ENCODE measurements around the gene TPST2. TPM values are rescaled to one million over a fixed set of nuclear protein-coding genes. Genes with fewer than 3 reads are reported as not detected.

Gene TPST2
- total RNA-seq, 1 donor from 2014 or later = 28.5 TPM

- Histone ChIP-seq H3K4me1 (peaks cover 57% of the 10 kb centered on the region), H3K27ac (replicated peaks) (no peak overlapping the region), H3K36me3 (peaks cover 9% of the 10 kb centered on the region), H3K27me3 (ENCODE audit: low read depth) (no peaks in the 10 kb centered on the region), H3K4me3 (no peak overlapping the region), H3K9me3 (replicated peaks) (no peaks in the 10 kb centered on the region)
- intact Hi-C loops (cut with micrococcal nuclease) = no loop called here
- DNase-seq = no peak
- no peak for TF ChIP-seq CTCF (IDR thresholded peaks at IDR 0.05; ENCODE audit: borderline replicate concordance)
These were observed 24.0 kb downstream of the TPST2 start for GRCh38 chr22:26565889-26566288.

- Histone ChIP-seq H3K4me3 (no peak overlapping the region), H3K36me3 (peaks cover 9% of the 10 kb centered on the region), H3K9me3 (replicated peaks) (no peaks in the 10 kb centered on the region), H3K4me1 (peaks cover 51% of the 10 kb centered on the region), H3K27me3 (ENCODE audit: low read depth) (no peaks in the 10 kb centered on the region), H3K27ac (replicated peaks) (no peak overlapping the region)
- no peak for DNase-seq
- no peak for TF ChIP-seq CTCF (IDR thresholded peaks at IDR 0.05; ENCODE audit: borderline replicate concordance)
- intact Hi-C loops (cut with micrococcal nuclease) = no loop called here
These were observed 24.8 kb downstream of the TPST2 start for GRCh38 chr22:26565181-26565580.

GRCh38 chr22:26564672-26565071, 25.3 kb downstream of the TPST2 start:
- TF ChIP-seq CTCF (IDR thresholded peaks at IDR 0.05; ENCODE audit: borderline replicate concordance) = no peak
- Histone ChIP-seq H3K27ac (replicated peaks) (no peak overlapping the region), H3K9me3 (replicated peaks) (no peaks in the 10 kb centered on the region), H3K4me3 (no peak overlapping the region), H3K27me3 (ENCODE audit: low read depth) (no peaks in the 10 kb centered on the region), H3K36me3 (peaks cover 9% of the 10 kb centered on the region), H3K4me1 (peaks cover 52% of the 10 kb centered on the region)
- DNase-seq = no peak
- intact Hi-C loops (cut with micrococcal nuclease) = no loop called here

GRCh38 chr22:26564181-26564580, 25.8 kb downstream of the TPST2 start:
- no peak for TF ChIP-seq CTCF (IDR thresholded peaks at IDR 0.05; ENCODE audit: borderline replicate concordance)
- DNase-seq = no peak
- Histone ChIP-seq H3K4me1 (peaks cover 53% of the 10 kb centered on the region), H3K9me3 (replicated peaks) (no peaks in the 10 kb centered on the region), H3K4me3 (no peak overlapping the region), H3K27ac (replicated peaks) (no peak overlapping the region), H3K36me3 (peaks cover 9% of the 10 kb centered on the region), H3K27me3 (ENCODE audit: low read depth) (no peaks in the 10 kb centered on the region)
- intact Hi-C loops (cut with micrococcal nuclease) = no loop called here

- H3K4me1 ChIP-seq = peaks cover 53% of the 10 kb centered on the region
- H3K4me3 ChIP-seq = no peak overlapping the region
- H3K27me3 ChIP-seq (ENCODE audit: low read depth) = no peaks in the 10 kb centered on the region
- no peaks in the 10 kb centered on the region for H3K9me3 ChIP-seq (replicated peaks)
- no peak for DNase-seq
- intact Hi-C loops (cut with micrococcal nuclease) = no loop called here
- no peak overlapping the region for H3K27ac ChIP-seq (replicated peaks)
- peak; percentile 12 for TF ChIP-seq CTCF (IDR thresholded peaks at IDR 0.05; ENCODE audit: borderline replicate concordance)
- H3K36me3 ChIP-seq = peaks cover 9% of the 10 kb centered on the region
These were observed 26.9 kb downstream of the TPST2 start for GRCh38 chr22:26563022-26563421.

Measured in left ventricle myocardium inferior (tissue), 1 donor.